AG20443 (cell line): ENCODE measurements around the gene TBX10.
"Not testable (repeated sequence)": the region's sequence is repeated elsewhere in the genome, so short reads cannot be mapped to it uniquely, and the experiment has no call there.

ENCODE experiments used
- DNase-seq: peaks from one replicate; pipeline ENCODE4 v3.0.0; 2012; ENCODE audit warnings: low spot score, mixed read lengths

TBX10 gene

DNA sequence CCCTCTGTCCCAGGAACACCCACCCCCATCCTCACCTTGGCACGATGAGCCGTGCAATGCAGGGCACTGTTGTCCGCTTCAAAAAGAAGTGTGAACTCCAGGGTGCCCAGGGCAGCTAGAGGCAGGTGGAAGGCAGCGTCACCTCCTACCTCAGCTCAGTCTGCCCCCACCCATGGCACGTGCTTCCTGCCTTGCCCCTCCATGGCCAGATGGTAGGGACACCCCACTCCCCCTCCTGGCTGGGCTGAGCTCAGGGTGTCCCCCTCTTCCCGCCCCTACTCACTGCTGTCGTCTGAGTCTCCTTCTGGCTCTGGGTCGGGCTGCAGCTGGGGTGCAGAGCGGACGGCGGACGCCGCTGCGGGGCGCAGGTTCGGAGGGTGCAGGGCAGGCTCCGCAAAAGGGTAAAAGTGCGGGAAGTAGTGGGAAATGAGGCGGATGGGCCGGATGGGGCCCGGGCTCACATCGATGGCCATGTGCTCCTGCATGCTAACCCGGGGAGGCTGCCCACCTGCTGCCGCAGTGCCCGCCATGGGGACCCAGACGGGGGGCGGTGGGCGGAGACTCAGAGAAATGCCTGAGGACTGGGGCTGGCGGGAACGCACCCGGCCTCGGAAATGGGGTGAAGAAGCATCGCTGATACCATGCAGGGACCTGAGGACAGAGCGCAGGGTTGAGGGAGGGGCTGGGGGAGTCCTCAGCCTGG is 23.7 kb downstream of the TBX10 start:
- DNase-seq, result no peak

DNA sequence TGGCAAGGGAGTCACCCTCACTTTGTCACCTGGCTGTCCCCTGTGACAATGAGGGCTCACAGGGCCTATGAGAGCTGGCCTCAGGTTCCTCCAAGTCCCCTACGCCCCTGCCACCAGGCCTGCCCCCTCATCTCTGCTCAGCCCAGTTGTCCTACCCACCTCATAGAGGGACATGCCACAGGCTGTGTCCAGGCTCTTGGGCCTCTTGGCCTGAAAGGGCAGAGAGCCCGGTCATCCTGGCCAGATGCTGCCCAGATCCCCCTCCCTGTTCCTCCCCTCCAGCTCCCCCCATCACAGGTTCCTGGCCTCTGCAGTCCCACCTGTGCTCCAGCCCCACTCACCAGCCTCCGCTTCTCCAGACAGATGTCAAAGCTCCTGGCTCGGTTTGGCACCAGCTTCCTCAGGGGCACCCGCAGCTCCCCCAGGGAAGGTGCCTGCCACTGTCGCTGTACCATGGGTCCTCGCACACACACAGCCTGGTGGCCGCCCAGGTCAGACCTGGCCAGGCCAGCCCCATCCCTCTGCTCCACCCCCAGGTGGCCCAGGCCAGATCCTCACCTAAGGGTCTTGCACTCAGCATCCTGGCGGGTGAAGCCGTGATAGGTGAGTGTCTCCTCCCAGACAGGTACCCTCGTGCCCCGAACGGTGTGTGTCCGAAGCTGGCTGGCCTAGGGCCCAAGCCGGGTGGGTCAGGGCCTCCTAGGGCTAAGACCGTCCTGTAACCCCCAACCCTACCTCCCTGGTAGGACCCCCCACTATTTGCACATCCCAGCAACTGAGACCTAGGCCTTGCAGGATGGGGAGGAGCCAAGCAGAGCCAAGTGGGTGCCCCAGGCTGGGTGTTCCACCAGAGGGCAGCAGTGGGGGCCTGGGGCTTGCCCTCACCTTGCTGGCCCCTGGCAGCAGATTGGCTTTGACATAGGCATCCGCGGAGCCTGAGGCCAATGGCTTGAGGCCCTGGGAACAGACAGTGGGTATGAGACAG is 24.5 kb downstream of the TBX10 start:
- peak; percentile 53 for DNase-seq

- peak; percentile 75 for DNase-seq
Measured at GRCh38 chr11:67613960-67614715, 25.4 kb downstream of the TBX10 start.

DNA sequence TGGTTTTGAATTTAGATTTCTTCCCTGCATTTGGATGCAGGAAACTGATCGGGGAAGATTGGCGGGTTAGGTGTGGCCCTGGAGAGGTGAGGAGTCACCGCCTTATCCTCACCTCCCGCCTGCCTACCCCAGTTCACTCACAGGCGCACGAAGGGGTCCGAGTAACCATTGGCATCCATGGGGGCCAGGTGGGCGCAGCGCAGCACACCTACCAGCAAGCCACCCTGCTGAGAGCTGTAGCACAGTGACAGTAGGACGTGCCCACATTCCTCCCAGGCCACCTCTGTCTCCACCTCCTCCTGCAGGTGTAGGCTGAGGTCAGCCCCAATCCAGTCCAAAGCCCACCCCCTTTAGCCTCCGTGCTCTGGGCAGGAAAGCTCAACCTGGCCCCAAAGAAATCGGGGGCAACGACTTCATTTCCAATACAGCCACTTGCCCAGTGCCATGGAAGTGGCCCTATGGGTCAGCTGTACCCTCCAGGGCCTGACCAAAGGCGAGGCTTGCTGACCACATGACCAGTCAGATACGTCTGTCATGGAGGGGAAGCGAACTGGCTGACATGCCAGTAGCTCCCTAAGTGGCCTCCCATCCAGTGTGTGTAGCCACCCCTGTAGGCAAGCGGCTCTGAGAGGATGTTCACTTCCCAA is 26.1 kb downstream of the TBX10 start:
- DNase-seq, result no peak

DNA sequence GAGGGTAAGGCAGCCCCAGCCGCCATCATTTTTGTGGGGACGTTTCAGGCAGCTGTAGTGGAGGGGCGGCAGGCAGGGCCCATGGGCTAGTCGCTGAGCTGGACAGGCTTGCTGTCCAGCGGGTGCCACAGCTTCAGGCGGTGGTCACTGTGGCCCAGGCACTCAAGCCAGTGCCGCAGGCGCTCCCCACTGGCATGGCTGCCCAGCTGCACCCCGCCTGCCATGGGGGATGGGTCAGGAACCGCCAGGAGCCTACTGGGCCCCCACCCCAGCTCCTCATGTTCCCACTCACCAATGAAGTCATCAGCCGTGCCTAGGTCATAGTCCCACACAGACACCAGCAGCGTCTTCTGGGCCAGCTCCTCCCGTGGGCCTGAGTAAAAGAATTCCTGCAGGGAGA is 26.8 kb downstream of the TBX10 start:
- DNase-seq, result no peak

DNA sequence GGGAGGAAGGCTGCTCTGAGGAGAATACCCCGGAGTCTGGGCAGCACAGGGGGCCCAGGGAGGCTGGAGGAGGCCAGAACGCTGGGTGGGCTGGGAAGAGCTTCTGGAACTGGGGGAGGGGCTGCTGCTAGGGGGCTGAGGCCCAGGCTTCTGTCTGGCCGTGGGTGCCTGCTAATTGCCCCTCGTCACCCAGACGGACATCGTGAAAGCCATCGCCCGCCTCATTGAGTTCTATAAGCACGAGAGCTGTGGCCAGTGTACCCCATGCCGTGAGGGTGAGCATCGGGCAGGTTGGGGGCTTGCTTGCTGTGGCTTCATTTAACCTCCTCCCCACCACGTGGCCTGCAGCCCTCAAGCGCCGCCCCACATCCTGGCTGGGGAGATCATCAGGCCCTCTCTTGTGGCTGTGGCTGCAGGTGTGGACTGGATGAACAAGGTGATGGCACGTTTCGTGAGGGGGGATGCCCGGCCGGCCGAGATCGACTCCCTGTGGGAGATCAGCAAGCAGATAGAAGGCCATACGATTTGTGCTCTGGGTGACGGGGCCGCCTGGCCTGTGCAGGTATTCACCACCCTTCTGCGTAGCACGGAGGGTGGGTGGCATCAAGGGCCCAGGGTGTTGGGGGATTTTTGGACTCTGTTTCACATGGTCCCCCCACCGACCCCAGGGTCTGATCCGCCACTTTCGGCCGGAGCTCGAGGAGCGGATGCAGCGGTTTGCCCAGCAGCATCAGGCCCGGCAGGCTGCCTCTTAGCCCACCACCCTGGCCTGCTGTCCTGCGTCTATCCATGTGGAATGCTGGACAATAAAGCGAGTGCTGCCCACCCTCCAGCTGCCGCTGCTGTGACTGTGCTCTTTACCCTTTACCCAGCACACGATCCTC is 27.6 kb downstream of the TBX10 start:
- DNase-seq, result no peak

DNA sequence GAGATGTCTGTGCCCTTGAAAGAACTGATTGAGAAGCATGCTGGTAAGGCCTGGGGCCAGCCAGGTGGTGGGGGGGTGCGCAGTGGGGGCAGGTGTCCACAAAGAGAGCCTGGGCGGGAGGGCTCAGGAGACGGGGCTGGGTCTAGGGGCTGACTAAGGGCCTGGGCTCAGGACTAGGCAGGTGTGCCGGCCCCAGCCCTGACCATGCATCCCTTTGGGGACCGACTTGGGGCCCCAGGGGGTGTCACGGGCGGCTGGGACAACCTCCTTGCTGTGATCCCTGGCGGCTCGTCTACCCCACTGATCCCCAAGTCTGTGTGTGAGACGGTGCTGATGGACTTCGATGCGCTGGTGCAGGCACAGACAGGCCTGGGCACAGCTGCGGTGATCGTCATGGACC is 28.4 kb downstream of the TBX10 start:
- DNase-seq, result no peak

DNA sequence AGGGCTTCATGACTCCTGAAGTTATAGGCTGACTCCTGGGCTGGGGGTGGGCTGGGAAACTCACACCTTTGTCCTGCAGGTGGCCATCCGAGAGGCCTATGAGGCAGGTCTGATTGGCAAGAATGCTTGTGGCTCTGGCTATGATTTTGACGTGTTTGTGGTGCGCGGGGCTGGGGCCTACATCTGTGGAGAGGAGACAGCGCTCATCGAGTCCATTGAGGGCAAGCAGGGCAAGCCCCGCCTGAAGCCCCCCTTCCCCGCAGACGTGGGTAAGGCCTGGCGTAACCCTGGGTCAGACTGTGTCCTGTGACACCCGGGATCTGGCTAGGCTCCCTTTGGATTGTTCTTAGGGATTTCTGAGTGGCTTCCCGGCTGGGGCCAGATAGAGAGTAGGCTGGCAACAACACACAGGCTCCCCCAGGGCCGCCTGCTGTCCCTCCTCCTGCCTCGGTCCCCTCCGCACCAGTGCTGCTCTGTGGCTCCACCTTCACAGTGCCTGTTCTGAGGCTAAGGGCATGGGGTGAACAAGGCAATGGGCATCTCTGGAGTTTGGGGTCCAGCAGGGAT is 29.2 kb downstream of the TBX10 start:
- no peak for DNase-seq

GRCh38 chr11:67609316-67609715 is 30.2 kb downstream of the TBX10 start:
- DNase-seq, result no peak

DNA sequence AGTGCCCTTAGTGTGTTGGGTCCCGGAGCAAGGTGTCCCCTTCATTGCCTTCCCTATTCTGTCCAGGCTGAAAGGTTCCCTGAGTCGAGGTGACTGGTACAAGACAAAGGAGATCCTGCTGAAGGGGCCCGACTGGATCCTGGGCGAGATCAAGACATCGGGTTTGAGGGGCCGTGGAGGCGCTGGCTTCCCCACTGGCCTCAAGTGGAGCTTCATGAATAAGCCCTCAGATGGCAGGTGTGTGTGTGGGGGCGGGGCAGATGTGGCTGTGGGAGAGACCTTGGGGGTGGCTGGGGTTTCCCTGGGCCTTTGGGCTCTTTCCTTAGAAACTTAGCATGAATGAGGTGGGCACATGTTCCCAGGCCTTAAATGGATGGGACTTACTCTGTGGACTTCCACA is 31.1 kb downstream of the TBX10 start:
- DNase-seq, result no peak

DNA sequence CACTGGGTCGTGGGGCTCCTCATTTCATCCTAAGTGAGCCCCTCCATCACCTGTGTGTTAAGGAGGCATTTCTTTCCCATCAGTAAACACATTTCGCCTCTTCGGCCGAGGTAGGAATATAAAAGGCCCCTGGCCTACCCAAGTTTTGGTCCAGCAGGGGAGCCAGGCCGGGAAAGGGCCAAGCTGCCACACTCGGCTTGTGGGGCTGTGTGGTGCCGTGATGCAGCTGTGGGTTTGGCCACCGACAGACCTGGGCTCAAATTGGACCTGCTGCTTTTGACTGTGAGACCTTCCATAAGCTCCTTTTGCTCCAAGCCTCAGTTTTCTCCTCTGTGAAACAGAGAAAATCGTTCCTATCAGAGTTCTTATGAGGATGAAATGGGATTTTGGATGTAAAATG is 32.1 kb downstream of the TBX10 start:
- DNase-seq, result no peak

- DNase-seq, result peak; percentile 96
Measured at GRCh38 chr11:67606492-67607295, 32.9 kb downstream of the TBX10 start, which contains the start of gene NDUFV1. Gene NDUFV1 (plus strand): TSS chr11:67606936. CDS start chr11:67607005, 69 bp downstream.

DNA sequence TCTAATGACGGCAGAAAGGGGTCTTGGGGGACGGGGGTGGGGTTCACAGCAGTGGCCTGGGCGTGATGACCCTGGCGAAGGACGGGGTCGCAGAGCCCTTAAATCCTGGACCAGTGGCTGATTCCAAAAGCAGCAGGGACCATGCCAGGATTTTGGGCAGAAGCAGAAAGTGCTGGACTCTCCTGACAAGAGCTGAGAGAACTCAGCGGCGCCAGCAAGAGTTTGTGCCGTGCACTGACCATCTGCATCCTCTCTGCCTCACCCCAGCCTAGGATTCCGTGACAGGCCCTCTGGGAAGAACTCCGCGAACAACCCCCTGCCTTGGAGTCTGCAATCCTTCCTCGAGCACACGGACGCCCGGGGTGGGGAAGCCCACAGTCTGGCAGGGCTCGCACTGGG is 33.5 kb downstream of the TBX10 start:
- DNase-seq, result peak; percentile 57

GRCh38 chr11:67605231-67606011 is 34.1 kb downstream of the TBX10 start:
- DNase-seq, result no peak

- DNase-seq, result no peak
Measured at GRCh38 chr11:67604815-67605214, 34.7 kb downstream of the TBX10 start.

DNA sequence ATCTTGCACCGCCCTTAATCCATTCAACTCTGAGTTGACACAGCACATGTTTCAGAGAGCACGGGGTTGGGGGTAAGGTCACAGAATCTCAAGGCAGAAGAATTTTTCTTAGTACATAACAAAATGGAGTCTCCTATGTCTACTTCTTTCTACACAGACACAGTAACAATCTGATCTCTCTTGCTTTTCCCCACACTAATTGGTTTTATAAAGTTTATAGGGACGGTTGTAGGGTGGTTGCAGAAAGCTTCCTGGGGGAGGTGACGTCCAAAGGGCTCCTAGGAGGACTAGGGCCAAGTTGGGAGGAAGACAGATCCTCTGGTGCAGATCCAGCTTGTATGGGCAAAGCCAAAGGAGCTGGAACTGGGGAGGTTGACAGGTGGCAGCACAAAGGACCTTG is 35.4 kb downstream of the TBX10 start:
- DNase-seq, result not testable (repeated sequence)

DNA sequence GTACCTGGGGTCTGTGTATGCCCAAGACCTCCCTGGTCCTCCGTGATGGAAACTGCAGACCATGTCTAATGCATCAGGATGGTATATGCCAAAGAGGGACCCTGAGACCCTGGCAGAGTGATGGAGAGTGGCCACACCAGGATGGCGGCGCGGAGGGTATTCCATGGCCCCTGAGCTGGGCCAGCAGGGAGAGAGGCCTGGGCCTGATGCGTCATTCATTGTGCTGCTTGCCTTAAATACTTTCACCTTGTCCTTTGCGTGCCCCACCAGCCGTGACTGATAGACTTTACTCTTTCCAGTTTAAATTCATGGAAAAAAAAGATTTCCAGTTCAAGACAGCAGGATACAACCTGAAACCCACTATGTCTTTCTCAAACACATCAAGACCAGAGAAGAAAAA is 38.5 kb downstream of the TBX10 start:
- DNase-seq, result no peak

DNA sequence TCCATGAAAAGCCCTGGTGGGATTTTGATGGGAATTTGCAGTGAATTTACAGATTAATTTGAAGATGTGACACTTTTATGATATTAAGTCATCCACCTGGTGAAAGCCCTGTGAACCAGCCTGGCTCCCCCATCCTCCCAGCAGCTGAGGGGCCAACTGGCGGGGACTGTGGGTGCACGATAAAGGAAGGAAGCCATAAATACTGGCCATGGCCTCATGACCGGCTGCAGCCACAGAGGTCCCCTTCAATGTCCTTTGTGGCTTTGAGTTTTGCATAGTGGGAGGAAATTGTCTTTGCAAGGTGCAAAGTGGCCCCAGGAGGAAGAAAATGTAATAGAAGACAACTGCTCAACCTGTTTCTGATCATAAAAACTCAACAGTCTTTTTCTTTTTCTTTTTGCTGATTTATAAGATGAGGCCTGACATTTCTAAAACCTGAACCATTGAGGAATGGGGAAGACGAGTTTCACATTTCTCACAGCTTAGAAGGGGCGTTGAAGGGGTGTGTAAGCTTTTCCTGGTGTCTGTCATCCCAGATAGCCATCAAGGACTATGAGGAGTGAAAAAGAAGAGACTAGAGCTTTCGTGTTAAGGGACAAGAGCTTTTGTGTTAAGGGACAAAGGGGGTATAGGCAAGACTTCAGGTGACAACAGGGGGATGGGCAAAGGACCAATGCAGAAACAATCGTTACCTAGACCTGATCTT is 39.1 kb downstream of the TBX10 start:
- DNase-seq, result no peak
